Measurements from ENCODE around the gene RASGRF2.

DNA sequence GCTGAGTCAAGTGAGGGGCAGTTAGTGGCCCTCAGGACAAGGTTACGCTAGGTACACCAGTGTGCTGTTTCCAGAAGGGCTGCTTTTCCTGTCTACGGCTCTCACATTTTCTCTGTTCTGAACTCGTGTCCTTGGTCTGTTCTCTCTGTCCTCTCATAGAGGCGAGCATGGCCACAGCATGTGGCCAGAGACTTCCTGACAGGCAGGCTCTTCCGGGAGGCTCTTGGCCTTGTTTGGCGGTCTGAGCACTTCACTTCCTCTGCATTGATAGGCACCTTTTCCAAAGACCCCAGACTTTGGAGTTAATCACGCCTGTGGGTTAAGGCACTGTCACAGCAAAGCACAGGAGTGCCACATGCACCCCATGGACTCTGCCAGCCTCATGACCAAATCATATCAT lies 274.1 kb downstream of the RASGRF2 start:
- TF ChIP-seq, protein P1, sequence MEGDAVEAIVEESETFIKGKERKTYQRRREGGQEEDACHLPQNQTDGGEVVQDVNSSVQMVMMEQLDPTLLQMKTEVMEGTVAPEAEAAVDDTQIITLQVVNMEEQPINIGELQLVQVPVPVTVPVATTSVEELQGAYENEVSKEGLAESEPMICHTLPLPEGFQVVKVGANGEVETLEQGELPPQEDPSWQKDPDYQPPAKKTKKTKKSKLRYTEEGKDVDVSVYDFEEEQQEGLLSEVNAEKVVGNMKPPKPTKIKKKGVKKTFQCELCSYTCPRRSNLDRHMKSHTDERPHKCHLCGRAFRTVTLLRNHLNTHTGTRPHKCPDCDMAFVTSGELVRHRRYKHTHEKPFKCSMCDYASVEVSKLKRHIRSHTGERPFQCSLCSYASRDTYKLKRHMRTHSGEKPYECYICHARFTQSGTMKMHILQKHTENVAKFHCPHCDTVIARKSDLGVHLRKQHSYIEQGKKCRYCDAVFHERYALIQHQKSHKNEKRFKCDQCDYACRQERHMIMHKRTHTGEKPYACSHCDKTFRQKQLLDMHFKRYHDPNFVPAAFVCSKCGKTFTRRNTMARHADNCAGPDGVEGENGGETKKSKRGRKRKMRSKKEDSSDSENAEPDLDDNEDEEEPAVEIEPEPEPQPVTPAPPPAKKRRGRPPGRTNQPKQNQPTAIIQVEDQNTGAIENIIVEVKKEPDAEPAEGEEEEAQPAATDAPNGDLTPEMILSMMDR (IDR thresholded peaks at IDR 0.05), result no peak
- TF ChIP-seq ZFX (IDR thresholded peaks at IDR 0.05; ENCODE audit: borderline replicate concordance), result no peak
